PC-9 (cell line): ENCODE measurements around the gene ERMAP. TPM values are rescaled to one million over a fixed set of nuclear protein-coding genes. Genes with fewer than 3 reads are reported as not detected.

Source experiments
- BruUV-seq: library from RNA; stranded (reverse); fragments of 400-500 nt; replicated peaks from 2 replicates; lab custom pipeline; 2021; lab: Mats Ljungman, UMichigan
- CTCF ChIA-PET: fragments of 300-600 bp; sonication (Branson Sonifier 250); formaldehyde crosslinking; loops from one replicate; lab custom pipeline; 2022; ENCODE audit warnings: antibody characterized with exemption; lab: Charles Lee
- POLR2A ChIA-PET: fragments of 300-600 bp; sonication (Branson Sonifier 250); formaldehyde crosslinking; loops from one replicate; lab custom pipeline; 2022; ENCODE audit warnings: antibody characterized with exemption; ENCODE audit not compliant: unreplicated experiment; lab: Charles Lee
- DNase-seq, 2 experiments: peaks; one replicate each; pipeline versions ENCODE4 v3.0.0 to v3.0.0-alpha.2; 2015 to 2022; ENCODE audit warnings: mixed read lengths in 1 of 2
- H2AFZ ChIP-seq: fragments of 200-600 bp; sonication (generic); 2 replicates; pipeline ENCODE4 v1.8.1; 2017; ENCODE audit warnings: antibody characterized with exemption
- H3F3A ChIP-seq: fragments of 200-600 bp; sonication (generic); 2 replicates; pipeline ENCODE4 v1.8.1; 2017; ENCODE audit warnings: antibody characterized with exemption, mild to moderate bottlenecking, low read depth; ENCODE audit not compliant: insufficient read depth
- H3K27ac ChIP-seq: fragments of 200-600 bp; sonication (generic); 2 replicates; pipeline ENCODE4 v1.6.1; 2016; ENCODE audit warnings: mixed run types
- H3K27me3 ChIP-seq: fragments of 200-600 bp; sonication (generic); 2 replicates; pipeline ENCODE4 v1.6.1; 2016; ENCODE audit warnings: low read depth, mixed run types; ENCODE audit not compliant: insufficient read depth
- H3K36me3 ChIP-seq: fragments of 200-600 bp; sonication (generic); 2 replicates; pipeline ENCODE4 v1.6.1; 2016; ENCODE audit warnings: low read depth, mixed run types
- H3K4me1 ChIP-seq: fragments of 200-600 bp; sonication (generic); replicated peaks from 2 replicates; pipeline ENCODE4 v1.6.1; 2016; ENCODE audit warnings: mixed run types; ENCODE audit not compliant: insufficient read depth
- H3K4me2 ChIP-seq: fragments of 200-600 bp; sonication (generic); 2 replicates; pipeline ENCODE4 v1.6.1; 2017; ENCODE audit warnings: mixed run types
- H3K4me3 ChIP-seq: fragments of 200-600 bp; sonication (generic); 2 replicates; pipeline ENCODE4 v1.6.1; 2016; ENCODE audit warnings: mixed run types
- H3K79me2 ChIP-seq: fragments of 200-600 bp; sonication (generic); 2 replicates; pipeline ENCODE4 v1.6.1; 2017; ENCODE audit warnings: low read depth, mixed run types
- H3K9me2 ChIP-seq: fragments of 200-600 bp; sonication (generic); 2 replicates; pipeline ENCODE4 v1.8.1; 2017; ENCODE audit warnings: mild to moderate bottlenecking; ENCODE audit not compliant: insufficient read depth
- H3K9me3 ChIP-seq: fragments of 200-600 bp; sonication (generic); 2 replicates; pipeline ENCODE4 v1.8.1; 2016; ENCODE audit warnings: low read depth; ENCODE audit not compliant: insufficient read depth
- H4K20me1 ChIP-seq: fragments of 200-600 bp; sonication (generic); 2 replicates; pipeline ENCODE4 v1.8.1; 2017; ENCODE audit not compliant: insufficient read depth
- EZH2 ChIP-seq: fragments of 200-600 bp; sonication (generic); IDR thresholded peaks from 2 replicates; pipeline ENCODE4 v1.8.0; 2017; ENCODE audit warnings: antibody characterized with exemption, low read depth
- intact Hi-C: fragments of 100-400 bp; cut with micrococcal nuclease; formaldehyde crosslinking; loops from one replicate; pipeline ENCODE4 v1.10.0; 2022; ENCODE audit not compliant: unreplicated experiment
- total RNA-seq: library from RNA; stranded (reverse); gene quantifications from 2 replicates; pipeline ENCODE4 v1.2.3, GENCODE V29; 2021
- TF ChIP-seq, protein P1 (sequence below): fragments of 200-600 bp; sonication (generic); conservative IDR thresholded peaks from 2 replicates; pipeline ENCODE4 v1.6.1; 2017; ENCODE audit warnings: mixed run types, antibody characterized with exemption, mild to moderate bottlenecking, moderate library complexity

ERMAP gene
- total RNA-seq, 1 experiment from 2014 or later = 20.8 TPM

DNA sequence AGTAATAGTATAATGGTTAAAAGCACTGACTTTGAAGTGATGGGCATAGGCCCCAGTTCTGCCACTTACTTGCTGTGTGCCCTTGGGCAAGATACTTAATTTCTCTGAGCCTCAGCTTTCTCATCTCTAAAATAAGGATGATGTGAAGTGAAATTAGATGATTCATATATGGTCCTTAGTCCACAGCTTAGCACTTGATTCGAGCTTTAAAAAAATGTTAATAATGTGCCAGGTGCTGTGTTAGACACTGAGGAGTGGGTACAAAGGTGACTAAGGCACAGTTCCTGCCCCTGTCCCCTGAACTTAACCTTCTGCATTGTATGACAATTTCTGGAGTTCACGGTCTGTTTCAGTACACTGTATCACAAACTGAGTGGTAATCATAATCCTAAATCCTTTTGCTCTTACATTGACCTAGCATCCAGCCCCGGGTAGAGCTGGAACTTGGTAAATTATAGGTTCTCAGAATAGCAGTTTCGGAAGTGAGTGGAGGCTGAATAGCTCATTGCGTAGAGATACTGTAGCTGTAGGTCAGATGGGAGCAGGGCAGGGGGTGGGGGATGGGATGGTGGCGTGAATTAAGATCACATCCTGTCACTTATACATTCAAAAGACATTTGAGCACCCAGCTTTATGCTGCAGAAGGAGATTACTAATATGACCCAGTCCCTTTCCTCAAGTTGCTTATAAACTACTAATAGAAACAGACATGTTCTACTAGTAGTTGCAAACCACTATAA, 31.0 kb downstream of the ERMAP start:
- intact Hi-C loops = no loop called here
- H3K79me2 ChIP-seq = peaks cover 14% of the 10 kb centered on the region
- BruUV-seq = no TSS peak

DNA sequence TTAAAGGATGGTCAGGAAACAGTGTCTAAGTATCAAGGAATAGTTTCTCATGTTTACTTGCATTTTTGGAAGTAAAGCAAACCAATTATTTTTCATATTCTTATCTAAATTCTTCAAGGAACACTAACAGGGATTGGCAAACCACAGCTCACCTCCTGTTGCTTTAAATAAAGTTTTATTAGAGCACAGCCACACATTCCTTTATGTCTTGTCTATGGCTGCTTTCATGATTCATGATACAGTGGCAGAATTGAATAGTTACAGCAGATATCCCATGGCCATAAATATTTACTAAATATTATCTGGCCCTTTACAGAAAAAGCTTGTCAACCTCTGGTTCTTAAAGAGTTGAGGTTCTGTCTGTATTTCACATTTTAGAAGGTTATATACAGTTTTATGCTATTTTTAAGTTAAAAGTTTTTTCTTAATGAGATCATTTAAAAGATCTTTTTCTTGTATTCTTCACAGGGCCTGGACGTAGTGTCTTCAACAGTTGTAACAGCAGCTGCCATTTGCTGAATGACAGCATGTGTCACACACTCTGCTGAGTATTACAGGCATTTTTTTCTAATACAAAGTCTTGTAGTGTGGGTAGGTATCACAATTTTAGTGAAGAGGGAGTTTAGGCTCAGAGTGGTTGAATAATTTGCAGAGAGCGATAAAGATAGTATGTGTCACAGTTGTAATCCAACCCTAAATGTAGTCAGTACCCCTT, 32.1 kb downstream of the ERMAP start:
- Histone ChIP-seq H2AFZ (no peak overlapping the region), H3K9me2 (no peaks in the 10 kb centered on the region), H3K27me3 (no peaks in the 10 kb centered on the region), H3K36me3 (peaks cover 24% of the 10 kb centered on the region), H3K4me1 (peaks cover 21% of the 10 kb centered on the region), H3F3A (peaks cover 20% of the 10 kb centered on the region; the same call in 1 of the 2 replicates), H3K79me2 (peaks cover 14% of the 10 kb centered on the region), H3K9me3 (peaks cover 11% of the 10 kb centered on the region; the same call in 1 of the 2 replicates), H3K27ac (no peak overlapping the region), H3K4me3 (no peak overlapping the region), H3K4me2 (no peak overlapping the region), H4K20me1 (no peaks in the 10 kb centered on the region)
- no TSS peak for BruUV-seq
- ChIA-PET CTCF (no interaction called here), POLR2A (interaction anchor here (0.7 kb wide), 1 partner anchor 75 kb away, joined by 7 read pairs; no protein-coding TSS in a partner anchor)
- no peak for TF ChIP-seq EZH2
- TF ChIP-seq, protein P1, sequence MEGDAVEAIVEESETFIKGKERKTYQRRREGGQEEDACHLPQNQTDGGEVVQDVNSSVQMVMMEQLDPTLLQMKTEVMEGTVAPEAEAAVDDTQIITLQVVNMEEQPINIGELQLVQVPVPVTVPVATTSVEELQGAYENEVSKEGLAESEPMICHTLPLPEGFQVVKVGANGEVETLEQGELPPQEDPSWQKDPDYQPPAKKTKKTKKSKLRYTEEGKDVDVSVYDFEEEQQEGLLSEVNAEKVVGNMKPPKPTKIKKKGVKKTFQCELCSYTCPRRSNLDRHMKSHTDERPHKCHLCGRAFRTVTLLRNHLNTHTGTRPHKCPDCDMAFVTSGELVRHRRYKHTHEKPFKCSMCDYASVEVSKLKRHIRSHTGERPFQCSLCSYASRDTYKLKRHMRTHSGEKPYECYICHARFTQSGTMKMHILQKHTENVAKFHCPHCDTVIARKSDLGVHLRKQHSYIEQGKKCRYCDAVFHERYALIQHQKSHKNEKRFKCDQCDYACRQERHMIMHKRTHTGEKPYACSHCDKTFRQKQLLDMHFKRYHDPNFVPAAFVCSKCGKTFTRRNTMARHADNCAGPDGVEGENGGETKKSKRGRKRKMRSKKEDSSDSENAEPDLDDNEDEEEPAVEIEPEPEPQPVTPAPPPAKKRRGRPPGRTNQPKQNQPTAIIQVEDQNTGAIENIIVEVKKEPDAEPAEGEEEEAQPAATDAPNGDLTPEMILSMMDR = no peak
- intact Hi-C loops = no loop called here
- no peak for DNase-seq

More for the DNA sequence above, 31.0 kb downstream of the ERMAP start:
- POLR2A ChIA-PET = no interaction called here
- Histone ChIP-seq H2AFZ (no peak overlapping the region), H3K9me2 (no peaks in the 10 kb centered on the region), H3K4me1 (peaks cover 21% of the 10 kb centered on the region), H3K4me3 (peak overlapping the region; percentile 80), H3K9me3 (peaks cover 11% of the 10 kb centered on the region; the same call in 1 of the 2 replicates), H3F3A (peaks cover 21% of the 10 kb centered on the region; the same call in 1 of the 2 replicates), H3K27me3 (no peaks in the 10 kb centered on the region), H4K20me1 (no peaks in the 10 kb centered on the region), H3K27ac (no peak overlapping the region), H3K36me3 (peaks cover 24% of the 10 kb centered on the region), H3K4me2 (peak overlapping the region; percentile 95)
- CTCF ChIA-PET = no interaction called here
- no peak for DNase-seq
- TF ChIP-seq EZH2 = no peak
- TF ChIP-seq, protein P1 = no peak

DNA sequence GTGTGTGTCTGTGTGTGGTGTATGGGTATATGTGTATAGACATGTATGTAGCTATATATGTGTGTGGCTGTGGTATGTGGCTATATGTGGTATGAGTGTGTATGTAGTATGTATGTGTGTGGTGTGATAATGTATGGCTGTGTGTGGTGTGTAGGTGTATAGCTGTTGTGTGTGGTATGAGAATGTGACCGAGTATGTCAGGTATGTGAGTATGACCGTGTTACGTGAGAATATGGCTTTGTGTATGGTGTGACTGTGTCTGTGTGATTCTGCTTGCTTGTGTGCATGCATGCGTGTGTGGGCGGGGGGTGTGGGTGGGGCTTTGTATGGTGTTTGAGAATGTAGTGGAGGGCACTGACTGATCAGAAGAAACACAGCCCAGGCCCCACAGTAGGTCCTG, 33.0 kb downstream of the ERMAP start:
- Histone ChIP-seq H3K27ac (no peak overlapping the region), H3K4me3 (no peak overlapping the region), H3K4me1 (peaks cover 20% of the 10 kb centered on the region), H3K36me3 (peaks cover 24% of the 10 kb centered on the region), H4K20me1 (no peaks in the 10 kb centered on the region), H3K9me2 (no peaks in the 10 kb centered on the region), H3K79me2 (peaks cover 14% of the 10 kb centered on the region), H3K4me2 (no peak overlapping the region), H3F3A (peaks cover 11% of the 10 kb centered on the region; the same call in 1 of the 2 replicates), H2AFZ (no peak overlapping the region), H3K9me3 (peaks cover 11% of the 10 kb centered on the region; the same call in 1 of the 2 replicates), H3K27me3 (no peaks in the 10 kb centered on the region)
- TF ChIP-seq, protein P1 = no peak
- TF ChIP-seq EZH2 = no peak
- POLR2A ChIA-PET = no interaction called here
- CTCF ChIA-PET = no interaction called here
- intact Hi-C loops = no loop called here
- DNase-seq = no peak
- no TSS peak for BruUV-seq
